ENCODE measurements around the gene CCL16.
"Not testable (repeated sequence)": the region's sequence is repeated elsewhere in the genome, so short reads cannot be mapped to it uniquely, and the experiment has no call there.

Gene CCL16

DNA sequence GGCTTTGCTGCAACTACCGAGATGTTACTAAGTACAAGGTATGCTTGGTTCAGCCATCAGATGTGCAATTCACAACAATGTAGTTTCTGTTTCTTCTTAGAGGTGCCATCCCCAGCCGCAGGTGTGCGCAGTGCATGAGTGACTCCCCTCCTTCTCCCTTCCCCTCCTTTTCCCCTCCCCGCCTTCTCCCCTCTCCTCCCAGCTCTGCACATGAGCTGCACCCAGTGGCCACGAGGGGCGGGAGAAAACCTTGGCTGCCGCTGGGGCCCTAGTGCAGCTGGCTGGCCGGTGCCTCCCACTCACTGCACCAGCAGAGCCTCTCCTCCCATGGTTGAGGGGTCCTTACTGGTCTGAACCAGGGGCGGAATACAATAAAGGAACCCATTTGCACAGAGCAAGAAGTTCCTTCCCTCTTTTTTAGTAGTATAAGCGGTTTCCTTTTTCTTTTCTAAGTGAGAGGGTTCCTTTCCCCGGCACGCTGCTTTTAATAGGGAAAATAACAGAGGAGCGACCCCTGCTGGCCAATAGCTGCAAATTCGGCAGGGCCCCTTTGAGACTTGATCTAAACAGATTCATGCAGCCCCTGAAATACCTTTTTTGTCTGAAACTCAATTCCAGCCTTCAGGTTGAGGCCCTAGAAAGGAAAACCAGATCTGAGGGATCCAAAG lies 27.8 kb upstream of the CCL16 start:
- H3K27me3 ChIP-seq (ENCODE audit: control insufficient read depth in 1 of 2, insufficient read depth in 2 of 2, low read length in 2 of 2) = no peaks in the 10 kb centered on the region
- no peak overlapping the region for H3K27ac ChIP-seq (ENCODE audit: low read depth, low read length)
- H3K9me3 ChIP-seq (ENCODE audit: control insufficient read depth in 1 of 2, low read length in 2 of 2) = peaks cover 5 to 6% of the 10 kb centered on the region in 2 donors
- H3K36me3 ChIP-seq (ENCODE audit: control insufficient read depth in 1 of 2, insufficient read depth in 2 of 2, low read length in 2 of 2) = no peaks in the 10 kb centered on the region
- peaks cover 2 to 18% of the 10 kb centered on the region in 2 donors for H3K4me1 ChIP-seq (ENCODE audit: control insufficient read depth in 1 of 2, insufficient read depth in 2 of 2, low read length in 2 of 2)
- no peak overlapping the region for H3K9ac ChIP-seq (ENCODE audit: low read depth in 1 of 2, low read length in 2 of 2)
- H3K4me3 ChIP-seq (ENCODE audit: low read depth in 1 of 2, low read length in 2 of 2) = no peak overlapping the region

DNA sequence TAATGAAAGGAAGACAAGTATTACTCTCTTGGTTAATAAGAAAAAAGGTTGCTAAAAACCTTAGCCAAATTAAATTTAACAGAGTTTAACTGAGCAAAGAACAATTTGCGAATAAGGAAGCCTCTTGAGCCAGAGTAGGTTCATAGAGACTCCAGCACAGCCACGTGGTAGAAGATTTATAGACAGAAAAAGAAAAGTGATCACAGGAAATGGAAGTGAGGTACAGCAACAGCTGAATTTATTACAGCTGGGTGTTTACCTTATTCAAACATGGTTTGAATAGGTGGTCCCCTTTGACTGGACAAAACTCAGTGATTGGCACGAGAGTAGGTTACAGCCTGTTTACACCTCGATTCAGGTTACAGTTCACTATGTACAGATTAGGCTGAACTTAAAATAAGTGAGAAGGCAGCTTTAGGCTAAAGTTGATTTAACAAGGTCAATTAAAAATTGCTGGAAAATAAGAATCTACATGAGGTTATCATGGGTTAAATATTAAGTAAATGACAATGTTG lies 23.4 kb upstream of the CCL16 start:
- Histone ChIP-seq H3K27me3 (ENCODE audit: control insufficient read depth in 1 of 2, insufficient read depth in 2 of 2, low read length in 2 of 2) (no peaks in the 10 kb centered on the region), H3K36me3 (ENCODE audit: control insufficient read depth in 1 of 2, insufficient read depth in 2 of 2, low read length in 2 of 2) (no peaks in the 10 kb centered on the region), H3K9me3 (ENCODE audit: control insufficient read depth in 1 of 2, low read length in 2 of 2) (peaks cover 5 to 6% of the 10 kb centered on the region in 2 donors), H3K4me1 (ENCODE audit: control insufficient read depth in 1 of 2, insufficient read depth in 2 of 2, low read length in 2 of 2) (peaks cover 14 to 29% of the 10 kb centered on the region in 2 donors), H3K4me3 (ENCODE audit: low read depth in 1 of 2, low read length in 2 of 2) (no peak overlapping the region), H3K9ac (ENCODE audit: low read depth in 1 of 2, low read length in 2 of 2) (no peak overlapping the region), H3K27ac (ENCODE audit: low read depth, low read length) (no peak overlapping the region)

DNA sequence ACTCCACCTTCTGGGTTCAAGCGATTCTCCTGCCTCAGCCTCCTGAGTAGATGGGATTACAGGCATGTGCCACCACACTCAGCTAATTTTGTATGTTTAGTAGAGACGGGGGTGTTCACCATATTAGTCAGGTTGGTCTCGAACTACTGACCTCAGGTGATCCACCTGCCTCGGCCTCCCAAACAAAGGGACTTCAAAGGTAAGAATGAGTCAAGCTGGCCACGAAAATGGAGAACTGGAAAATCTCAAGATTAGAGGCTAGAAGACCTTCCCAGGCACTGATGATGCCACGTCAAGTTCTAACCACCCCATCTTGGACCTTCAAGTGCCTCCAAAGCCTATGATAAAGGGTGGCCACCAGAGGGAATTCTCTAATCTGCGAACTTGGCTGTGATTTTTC lies 21.3 kb upstream of the CCL16 start:
- H3K4me1 ChIP-seq (ENCODE audit: control insufficient read depth in 1 of 2, insufficient read depth in 2 of 2, low read length in 2 of 2) = peaks cover 14 to 29% of the 10 kb centered on the region in 2 donors

DNA sequence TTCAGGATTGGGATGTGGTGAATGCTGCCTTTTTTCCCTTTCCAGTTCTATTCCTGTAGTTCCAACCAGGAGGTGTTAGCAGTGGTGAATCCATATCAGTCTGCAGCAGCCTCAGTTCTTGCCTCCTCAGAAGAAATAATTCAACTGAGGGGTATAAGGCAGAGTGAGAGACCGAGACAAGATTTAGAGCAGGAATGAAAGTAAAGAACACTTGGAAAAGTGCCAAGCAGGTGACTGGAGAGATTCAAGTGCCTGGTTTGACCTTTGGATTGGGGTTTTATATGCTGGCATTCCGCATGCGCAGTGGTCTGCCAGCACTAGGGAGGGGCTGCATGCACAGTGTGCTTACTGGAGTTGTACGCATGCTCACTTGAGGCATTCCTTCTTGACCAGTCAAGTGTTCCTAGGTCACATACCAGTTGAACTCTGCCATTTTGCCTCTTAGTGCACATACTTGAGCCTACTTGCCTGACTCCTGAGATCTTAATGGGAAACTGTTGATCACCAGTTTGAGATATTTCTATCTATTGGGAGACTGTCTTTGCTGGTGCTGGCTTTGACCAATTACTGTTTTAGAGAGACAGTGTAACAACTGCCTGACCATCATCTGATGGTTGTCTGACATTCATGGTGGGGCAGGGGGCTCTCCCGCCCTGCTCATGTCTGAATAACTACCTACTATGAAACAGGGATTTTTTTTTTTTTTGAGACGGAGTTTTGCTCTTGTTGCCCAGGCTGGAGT lies 20.7 kb upstream of the CCL16 start:
- Histone ChIP-seq H3K9ac (ENCODE audit: low read depth in 1 of 2, low read length in 2 of 2) (peak overlapping the region; percentile 48), H3K27ac (ENCODE audit: low read depth, low read length) (peak overlapping the region; percentile 71), H3K9me3 (ENCODE audit: control insufficient read depth in 1 of 2, low read length in 2 of 2) (no peaks in the 10 kb centered on the region), H3K27me3 (ENCODE audit: control insufficient read depth in 1 of 2, insufficient read depth in 2 of 2, low read length in 2 of 2) (no peaks in the 10 kb centered on the region), H3K36me3 (ENCODE audit: control insufficient read depth in 1 of 2, insufficient read depth in 2 of 2, low read length in 2 of 2) (peaks cover 0 to 12% of the 10 kb centered on the region in 2 donors), H3K4me1 (ENCODE audit: control insufficient read depth in 1 of 2, insufficient read depth in 2 of 2, low read length in 2 of 2) (peaks cover 14 to 23% of the 10 kb centered on the region in 2 donors), H3K4me3 (ENCODE audit: low read depth in 1 of 2, low read length in 2 of 2) (peak overlapping the region; percentile 64 to 70)

More for the DNA sequence above, 21.3 kb upstream of the CCL16 start:
- H3K4me3 ChIP-seq (ENCODE audit: low read depth in 1 of 2, low read length in 2 of 2) = no peak overlapping the region
- no peaks in the 10 kb centered on the region for H3K27me3 ChIP-seq (ENCODE audit: control insufficient read depth in 1 of 2, insufficient read depth in 2 of 2, low read length in 2 of 2)
- no peak overlapping the region for H3K9ac ChIP-seq (ENCODE audit: low read depth in 1 of 2, low read length in 2 of 2)
- H3K36me3 ChIP-seq (ENCODE audit: control insufficient read depth in 1 of 2, insufficient read depth in 2 of 2, low read length in 2 of 2) = peaks cover 0 to 12% of the 10 kb centered on the region in 2 donors
- H3K9me3 ChIP-seq (ENCODE audit: control insufficient read depth in 1 of 2, low read length in 2 of 2) = no peaks in the 10 kb centered on the region
- H3K27ac ChIP-seq (ENCODE audit: low read depth, low read length) = no peak overlapping the region

DNA sequence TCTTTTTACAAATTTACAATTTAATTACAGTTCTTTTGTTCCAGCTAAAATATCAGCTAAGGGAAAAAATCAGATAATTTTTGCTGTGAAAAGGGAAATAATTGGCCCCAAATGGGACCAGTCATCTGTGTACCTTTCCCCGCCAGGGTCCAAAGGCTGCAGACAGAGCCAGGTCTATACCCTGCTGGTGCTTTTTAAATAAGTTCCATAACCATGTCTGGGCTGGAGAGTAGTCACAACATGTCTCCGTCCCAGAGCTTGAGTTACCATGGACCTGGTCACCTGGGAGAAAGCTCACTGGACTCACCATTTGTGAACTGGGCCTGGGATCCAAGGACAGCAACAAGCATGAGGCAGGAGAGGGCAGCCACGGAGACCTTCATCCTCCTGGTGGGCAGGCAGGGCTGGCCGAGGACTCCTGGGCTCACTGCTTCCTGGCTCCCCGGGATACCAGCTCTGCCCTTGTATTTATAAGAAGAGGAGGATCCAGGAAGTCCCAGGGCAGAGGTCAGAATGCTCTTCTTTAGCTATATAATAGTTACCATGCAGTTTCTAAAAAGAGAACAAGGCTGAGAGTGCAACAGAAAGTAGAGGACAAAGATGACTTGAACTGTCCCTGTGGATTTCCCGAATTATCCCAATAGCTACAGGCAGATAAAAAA lies 19.9 kb upstream of the CCL16 start, which contains the start of gene CCL15:
Gene CCL15 (minus strand): TSS at position 444 of the 662 bp plus-strand sequence. CDS start 61 bp downstream, at position 383.
- peaks cover 0 to 12% of the 10 kb centered on the region in 2 donors for H3K36me3 ChIP-seq (ENCODE audit: control insufficient read depth in 1 of 2, insufficient read depth in 2 of 2, low read length in 2 of 2)
- H3K4me3 ChIP-seq (ENCODE audit: low read depth in 1 of 2, low read length in 2 of 2) = peak within 1 kb of the TSS; percentile 64 to 70
- H3K27me3 ChIP-seq (ENCODE audit: control insufficient read depth in 1 of 2, insufficient read depth in 2 of 2, low read length in 2 of 2) = no peaks in the 10 kb centered on the region
- peak within 1 kb of the TSS; percentile 48 for H3K9ac ChIP-seq (ENCODE audit: low read depth in 1 of 2, low read length in 2 of 2)
- no peaks in the 10 kb centered on the region for H3K9me3 ChIP-seq (ENCODE audit: control insufficient read depth in 1 of 2, low read length in 2 of 2)
- peak within 1 kb of the TSS; percentile 71 for H3K27ac ChIP-seq (ENCODE audit: low read depth, low read length)
- peaks cover 14 to 22% of the 10 kb centered on the region in 2 donors for H3K4me1 ChIP-seq (ENCODE audit: control insufficient read depth in 1 of 2, insufficient read depth in 2 of 2, low read length in 2 of 2)

GRCh38 chr17:36000732-36001109 lies 19.4 kb upstream of the CCL16 start:
- peaks cover 0 to 12% of the 10 kb centered on the region in 2 donors for H3K36me3 ChIP-seq (ENCODE audit: control insufficient read depth in 1 of 2, insufficient read depth in 2 of 2, low read length in 2 of 2)
- H3K27me3 ChIP-seq (ENCODE audit: control insufficient read depth in 1 of 2, insufficient read depth in 2 of 2, low read length in 2 of 2) = no peaks in the 10 kb centered on the region
- peak overlapping the region; percentile 64 to 70 for H3K4me3 ChIP-seq (ENCODE audit: low read depth in 1 of 2, low read length in 2 of 2)
- no peaks in the 10 kb centered on the region for H3K9me3 ChIP-seq (ENCODE audit: control insufficient read depth in 1 of 2, low read length in 2 of 2)
- H3K27ac ChIP-seq (ENCODE audit: low read depth, low read length) = peak overlapping the region; percentile 71
- peaks cover 14 to 22% of the 10 kb centered on the region in 2 donors for H3K4me1 ChIP-seq (ENCODE audit: control insufficient read depth in 1 of 2, insufficient read depth in 2 of 2, low read length in 2 of 2)
- H3K9ac ChIP-seq (ENCODE audit: low read depth in 1 of 2, low read length in 2 of 2) = peak overlapping the region; percentile 34 to 48

DNA sequence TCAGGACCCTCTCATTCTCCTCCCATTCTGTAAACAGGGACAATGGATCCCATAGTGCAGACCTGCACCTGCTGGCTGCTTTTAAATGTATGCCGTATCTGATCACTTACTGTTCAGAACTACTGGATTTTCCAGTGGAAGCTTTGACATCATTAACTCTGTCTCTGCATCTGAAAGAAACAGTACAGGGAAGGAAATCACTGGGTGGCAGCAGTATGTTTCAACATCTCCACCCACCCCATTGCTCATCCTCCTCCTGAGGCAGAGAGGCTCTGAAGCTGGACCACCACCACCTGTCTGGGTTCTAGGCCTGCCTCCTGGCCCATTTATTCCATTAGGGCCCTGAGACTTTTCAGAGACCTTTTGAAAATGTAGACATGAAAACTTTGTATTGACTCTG lies 17.5 kb upstream of the CCL16 start:
- H3K27me3 ChIP-seq (ENCODE audit: control insufficient read depth in 1 of 2, insufficient read depth in 2 of 2, low read length in 2 of 2) = no peaks in the 10 kb centered on the region
- H3K4me1 ChIP-seq (ENCODE audit: control insufficient read depth in 1 of 2, insufficient read depth in 2 of 2, low read length in 2 of 2) = peaks cover 8 to 10% of the 10 kb centered on the region in 2 donors
- peaks cover 0 to 5% of the 10 kb centered on the region in 2 donors for H3K9me3 ChIP-seq (ENCODE audit: control insufficient read depth in 1 of 2, low read length in 2 of 2)
- no peak overlapping the region for H3K4me3 ChIP-seq (ENCODE audit: low read depth in 1 of 2, low read length in 2 of 2)
- H3K9ac ChIP-seq (ENCODE audit: low read depth in 1 of 2, low read length in 2 of 2) = no peak overlapping the region
- no peak overlapping the region for H3K27ac ChIP-seq (ENCODE audit: low read depth, low read length)
- peaks cover 0 to 15% of the 10 kb centered on the region in 2 donors for H3K36me3 ChIP-seq (ENCODE audit: control insufficient read depth in 1 of 2, insufficient read depth in 2 of 2, low read length in 2 of 2)

DNA sequence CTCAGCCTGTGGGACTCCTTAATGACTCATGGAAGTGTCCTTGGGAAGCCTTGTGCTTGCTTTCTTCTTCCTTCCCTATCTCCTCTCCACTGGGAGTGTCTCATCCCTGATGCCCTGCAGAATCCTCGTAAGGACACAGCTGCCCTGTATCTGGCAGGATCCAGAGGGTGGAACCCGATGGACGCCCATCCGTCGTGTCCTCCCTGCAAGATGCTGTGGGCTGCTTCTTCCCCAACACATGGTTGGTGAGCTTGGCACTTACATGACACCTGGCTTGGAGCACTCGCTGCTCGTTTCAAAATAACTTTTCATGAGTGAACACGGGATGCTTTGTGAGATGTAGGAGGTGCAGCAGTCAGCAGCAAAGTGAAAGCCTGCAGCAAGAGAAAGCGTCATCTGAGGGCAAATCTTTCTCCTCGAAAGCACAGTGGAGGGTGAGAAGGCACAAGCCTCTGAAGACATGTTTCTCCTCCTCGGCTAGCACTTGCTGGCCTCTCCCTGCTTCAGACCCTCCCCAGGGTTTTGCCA lies 16.8 kb upstream of the CCL16 start:
- Histone ChIP-seq H3K9ac (ENCODE audit: low read depth in 1 of 2, low read length in 2 of 2) (no peak overlapping the region), H3K4me3 (ENCODE audit: low read depth in 1 of 2, low read length in 2 of 2) (no peak overlapping the region), H3K27ac (ENCODE audit: low read depth, low read length) (no peak overlapping the region), H3K4me1 (ENCODE audit: control insufficient read depth in 1 of 2, insufficient read depth in 2 of 2, low read length in 2 of 2) (peaks cover 5 to 10% of the 10 kb centered on the region in 2 donors), H3K36me3 (ENCODE audit: control insufficient read depth in 1 of 2, insufficient read depth in 2 of 2, low read length in 2 of 2) (peaks cover 0 to 16% of the 10 kb centered on the region in 2 donors), H3K27me3 (ENCODE audit: control insufficient read depth in 1 of 2, insufficient read depth in 2 of 2, low read length in 2 of 2) (no peaks in the 10 kb centered on the region), H3K9me3 (ENCODE audit: control insufficient read depth in 1 of 2, low read length in 2 of 2) (peaks cover 0 to 5% of the 10 kb centered on the region in 2 donors)

- not testable (repeated sequence) for H3K27ac ChIP-seq (ENCODE audit: low read depth, low read length); H3K27me3 ChIP-seq (ENCODE audit: control insufficient read depth in 1 of 2, insufficient read depth in 2 of 2, low read length in 2 of 2); H3K4me3 ChIP-seq (ENCODE audit: low read depth in 1 of 2, low read length in 2 of 2); H3K4me1 ChIP-seq (ENCODE audit: control insufficient read depth in 1 of 2, insufficient read depth in 2 of 2, low read length in 2 of 2); H3K9ac ChIP-seq (ENCODE audit: low read depth in 1 of 2, low read length in 2 of 2); H3K9me3 ChIP-seq (ENCODE audit: control insufficient read depth in 1 of 2, low read length in 2 of 2)
- peaks cover 0 to 16% of the 10 kb centered on the region in 2 donors for H3K36me3 ChIP-seq (ENCODE audit: control insufficient read depth in 1 of 2, insufficient read depth in 2 of 2, low read length in 2 of 2)
These were observed 14.0 kb upstream of the CCL16 start for GRCh38 chr17:35995346-35995745.

All from duodenal mucosa (tissue), 2 donors.